ENCODE data around the gene INTS1. TPM values are rescaled to one million over a fixed set of nuclear protein-coding genes. Genes with fewer than 3 reads are reported as not detected.

Gene INTS1
- 34.2 and 48.6 TPM in 2 replicates for total RNA-seq (2014; rRNA removed; shearing (Covaris generic); ENCODE audit: low replicate concordance)

DNA sequence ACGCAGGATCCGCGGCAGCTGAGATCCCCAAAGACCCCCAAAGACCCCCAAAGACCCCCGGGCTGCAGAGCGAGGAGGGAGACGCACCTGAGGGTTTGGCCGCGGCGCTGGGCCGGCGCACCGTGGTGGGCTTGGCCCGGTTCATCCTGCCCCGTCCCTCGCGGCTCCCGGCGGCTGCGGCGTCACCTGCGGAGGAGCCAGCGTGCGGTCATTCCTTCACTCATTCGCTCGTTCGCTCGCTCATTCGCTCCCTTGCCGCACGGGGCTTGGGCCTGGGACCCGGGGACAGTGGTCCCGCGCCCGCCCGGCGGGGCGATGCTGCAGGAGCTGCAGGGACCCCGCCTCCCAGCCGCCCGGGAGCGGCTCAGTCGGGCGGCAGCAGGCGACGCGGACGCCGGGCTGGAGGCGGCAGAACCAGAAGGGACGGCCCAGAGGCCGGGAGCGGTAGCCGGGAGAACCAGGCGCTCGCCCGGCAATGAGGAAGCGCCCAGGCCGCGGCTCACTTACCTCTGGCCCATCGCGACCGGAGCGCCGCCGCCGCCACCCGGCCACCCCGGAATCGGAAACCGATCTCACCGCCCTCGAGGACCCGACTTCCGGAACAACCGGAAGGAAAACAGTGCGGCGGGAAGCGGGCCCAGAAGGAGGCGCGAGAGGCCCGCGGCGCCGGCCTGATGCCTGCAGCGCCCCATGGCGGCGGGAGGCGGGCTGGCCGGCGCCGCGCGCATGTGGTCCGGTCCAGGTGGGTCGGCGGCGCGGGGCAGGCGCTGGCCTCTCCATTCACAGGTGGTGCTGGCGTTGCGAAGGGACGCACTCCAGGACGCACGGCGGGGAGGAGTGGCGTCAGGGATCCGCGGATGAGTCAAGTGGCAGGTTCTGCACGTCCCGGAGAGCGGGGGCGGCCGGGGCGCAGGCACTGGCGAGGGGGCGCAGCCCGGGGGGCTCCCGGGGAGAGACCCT lies at the start of gene INTS1:
INTS1 (minus strand) TSS at position 574 of the 960 bp plus-strand sequence; CDS start at position 145, 429 bp downstream.
- no peaks in the 10 kb centered on the region for H3K27me3 ChIP-seq
- peaks cover 8% of the 10 kb centered on the region for H3K36me3 ChIP-seq
- DNase-seq = peak; percentile 90
- H3K4me3 ChIP-seq = peak within 1 kb of the TSS; percentile 93
- H3K9me3 ChIP-seq = no peaks in the 10 kb centered on the region

DNA sequence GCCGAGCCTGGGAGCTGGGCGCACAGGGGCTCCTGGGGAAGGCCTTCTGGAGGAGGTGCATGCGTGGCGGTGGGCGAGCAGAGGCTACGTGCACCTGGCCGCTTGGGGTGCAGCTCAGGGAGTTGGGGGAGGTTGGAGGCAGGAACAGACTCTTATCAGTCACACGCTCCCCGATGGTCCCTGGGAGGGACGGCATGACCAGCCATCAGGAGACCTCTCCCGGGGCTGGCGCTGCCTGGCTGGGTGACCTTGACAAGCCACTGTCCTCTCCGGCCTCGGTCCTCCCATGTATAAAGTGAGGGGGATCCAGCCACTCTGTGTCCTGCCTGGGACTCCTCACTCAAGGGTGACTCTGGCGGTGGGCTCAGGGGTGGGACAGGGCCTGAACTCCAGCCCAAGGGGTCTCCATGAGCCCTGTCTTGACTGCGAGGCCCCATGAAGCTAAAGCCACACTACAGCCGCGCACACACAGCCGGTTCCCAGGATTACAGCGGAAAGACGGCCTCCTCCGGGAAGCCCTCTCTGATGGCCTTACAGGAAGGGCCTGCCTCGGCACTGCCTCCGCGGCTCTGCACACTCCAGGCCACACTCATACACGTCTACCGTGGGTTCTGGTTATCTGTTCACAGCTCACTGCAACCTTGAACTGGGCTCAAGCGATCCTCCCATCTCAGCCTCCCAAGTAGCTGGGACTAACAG lies 49.5 kb upstream of the INTS1 start:
- Histone ChIP-seq H3K27me3 (no peaks in the 10 kb centered on the region), H3K9me3 (no peaks in the 10 kb centered on the region), H3K36me3 (no peaks in the 10 kb centered on the region), H3K4me3 (no peak overlapping the region)
- DNase-seq = no peak

GRCh38 chr7:1552200-1552599 lies 48.0 kb upstream of the INTS1 start:
- H3K9me3 ChIP-seq = no peaks in the 10 kb centered on the region
- no peaks in the 10 kb centered on the region for H3K36me3 ChIP-seq
- H3K27me3 ChIP-seq = no peaks in the 10 kb centered on the region
- DNase-seq = no peak
- no peak overlapping the region for H3K4me3 ChIP-seq

- no peak for DNase-seq
- Histone ChIP-seq H3K9me3 (no peaks in the 10 kb centered on the region), H3K27me3 (no peaks in the 10 kb centered on the region), H3K36me3 (no peaks in the 10 kb centered on the region), H3K4me3 (no peak overlapping the region)
Measured at GRCh38 chr7:1550846-1551155, 46.6 kb upstream of the INTS1 start.

DNA sequence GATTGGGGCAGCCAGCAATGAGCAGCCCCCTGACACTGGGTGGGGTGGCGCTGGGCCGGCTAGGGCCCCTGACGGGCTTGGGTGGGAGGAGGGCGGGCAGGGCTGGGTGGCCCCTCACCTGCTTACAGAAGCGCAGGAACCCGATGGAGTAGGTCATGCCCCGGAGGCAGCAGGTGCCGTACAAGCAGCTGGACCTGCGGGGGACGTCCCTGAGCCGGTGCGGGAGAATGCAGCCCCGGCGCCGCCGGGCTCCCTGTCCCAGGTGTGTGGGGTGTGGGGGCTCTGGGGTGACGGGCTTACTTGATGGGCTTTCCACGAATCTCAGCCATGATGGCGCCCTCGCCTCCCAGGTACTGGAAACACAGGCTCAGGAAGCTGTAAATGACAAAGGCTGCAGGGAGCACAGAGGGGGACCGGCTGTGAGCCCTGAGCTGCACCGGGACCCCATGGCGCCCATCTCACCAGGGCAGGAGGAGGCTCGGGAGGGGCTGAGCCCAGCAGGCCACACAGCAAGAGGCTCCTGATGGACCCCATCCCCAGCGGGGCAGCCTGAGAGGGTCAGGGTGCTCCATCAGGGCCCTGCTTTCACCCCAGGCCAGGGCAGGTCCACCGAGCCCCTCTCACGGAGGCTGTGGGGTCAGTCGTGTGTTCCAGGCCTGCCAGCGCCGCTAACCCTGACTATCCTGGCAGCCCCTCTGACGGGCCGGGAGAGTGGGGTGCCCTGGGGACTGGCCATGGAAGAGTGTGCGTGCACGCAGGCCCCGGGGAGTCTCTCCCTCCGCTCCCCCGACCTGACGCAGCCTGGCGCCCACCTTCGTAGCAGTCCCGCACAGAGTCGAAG lies 46.0 kb upstream of the INTS1 start:
- Histone ChIP-seq H3K27me3 (no peaks in the 10 kb centered on the region), H3K9me3 (no peaks in the 10 kb centered on the region), H3K36me3 (no peaks in the 10 kb centered on the region), H3K4me3 (no peak overlapping the region)
- DNase-seq = no peak

- no peaks in the 10 kb centered on the region for H3K27me3 ChIP-seq
- no peaks in the 10 kb centered on the region for H3K9me3 ChIP-seq
- H3K36me3 ChIP-seq = peaks cover under 1% of the 10 kb centered on the region
- no peak overlapping the region for H3K4me3 ChIP-seq
- DNase-seq = no peak
Measured at GRCh38 chr7:1549357-1550004, 45.3 kb upstream of the INTS1 start.

- no peak overlapping the region for H3K4me3 ChIP-seq
- peaks cover 3% of the 10 kb centered on the region for H3K36me3 ChIP-seq
- no peak for DNase-seq
- no peaks in the 10 kb centered on the region for H3K9me3 ChIP-seq
- H3K27me3 ChIP-seq = no peaks in the 10 kb centered on the region
Measured at GRCh38 chr7:1548944-1549343, 44.8 kb upstream of the INTS1 start.

GRCh38 chr7:1548438-1548831 lies 44.2 kb upstream of the INTS1 start:
- Histone ChIP-seq H3K9me3 (no peaks in the 10 kb centered on the region), H3K4me3 (no peak overlapping the region), H3K27me3 (no peaks in the 10 kb centered on the region), H3K36me3 (peaks cover 3% of the 10 kb centered on the region)
- DNase-seq = no peak

- DNase-seq = no peak
- Histone ChIP-seq H3K36me3 (peaks cover 3% of the 10 kb centered on the region), H3K27me3 (no peaks in the 10 kb centered on the region), H3K9me3 (no peaks in the 10 kb centered on the region), H3K4me3 (no peak overlapping the region)
Measured at GRCh38 chr7:1547777-1548437, 43.7 kb upstream of the INTS1 start.

DNA sequence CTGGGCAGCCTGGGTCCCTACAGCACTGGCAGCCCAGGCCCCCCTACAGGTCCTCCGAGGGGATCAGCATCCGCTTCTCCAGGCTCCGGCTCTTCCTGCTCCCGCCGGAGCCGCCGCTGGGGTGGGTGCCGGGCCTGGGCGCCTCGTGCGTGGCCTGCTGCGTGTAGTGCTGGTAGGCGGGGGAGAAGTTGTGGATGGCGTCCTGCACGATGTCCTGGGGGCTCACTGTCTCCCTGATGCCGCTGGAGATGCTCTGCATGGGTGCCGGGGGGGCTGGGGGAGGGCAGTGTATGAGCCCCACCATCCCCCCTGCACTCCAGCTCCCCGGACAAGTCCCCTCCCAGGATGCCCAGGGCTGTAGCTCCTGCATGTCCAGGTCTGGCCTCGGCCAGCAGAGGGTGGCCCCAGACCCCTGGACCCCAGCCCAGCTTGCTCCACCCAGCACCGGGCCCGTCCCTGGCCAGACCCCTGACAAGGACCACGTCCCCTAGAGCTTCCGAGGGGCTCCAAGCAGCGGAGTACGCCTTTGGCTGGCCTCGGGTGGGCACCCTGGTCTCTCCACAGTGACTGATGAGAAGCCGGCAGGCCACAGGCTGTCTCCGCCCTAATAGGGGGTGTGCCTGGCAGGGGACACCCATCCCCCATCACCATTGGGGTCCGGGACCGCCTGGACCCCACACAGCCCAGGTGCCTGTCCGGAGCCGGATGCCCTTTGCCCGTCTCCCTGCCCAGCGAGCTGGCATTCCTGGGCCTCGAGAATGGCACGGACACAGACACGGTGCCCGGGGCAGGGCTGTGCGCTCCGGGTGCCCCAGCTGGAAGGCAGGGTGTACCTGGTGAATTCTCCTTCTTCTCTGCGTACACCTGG lies 43.0 kb upstream of the INTS1 start:
- Histone ChIP-seq H3K9me3 (no peaks in the 10 kb centered on the region), H3K4me3 (no peak overlapping the region), H3K36me3 (peaks cover 3% of the 10 kb centered on the region)

GRCh38 chr7:1546274-1546908 lies 42.2 kb upstream of the INTS1 start:
- H3K9me3 ChIP-seq = no peaks in the 10 kb centered on the region
- no peaks in the 10 kb centered on the region for H3K27me3 ChIP-seq
- peaks cover 3% of the 10 kb centered on the region for H3K36me3 ChIP-seq
- no peak for DNase-seq
- no peak overlapping the region for H3K4me3 ChIP-seq

More for the DNA sequence above, 43.0 kb upstream of the INTS1 start:
- H3K27me3 ChIP-seq = no peaks in the 10 kb centered on the region
- DNase-seq = no peak

- H3K4me3 ChIP-seq = no peak overlapping the region
- peaks cover 3% of the 10 kb centered on the region for H3K36me3 ChIP-seq
- H3K9me3 ChIP-seq = no peaks in the 10 kb centered on the region
- H3K27me3 ChIP-seq = no peaks in the 10 kb centered on the region
- DNase-seq = no peak
Measured at GRCh38 chr7:1545417-1546246, 41.4 kb upstream of the INTS1 start.

DNA sequence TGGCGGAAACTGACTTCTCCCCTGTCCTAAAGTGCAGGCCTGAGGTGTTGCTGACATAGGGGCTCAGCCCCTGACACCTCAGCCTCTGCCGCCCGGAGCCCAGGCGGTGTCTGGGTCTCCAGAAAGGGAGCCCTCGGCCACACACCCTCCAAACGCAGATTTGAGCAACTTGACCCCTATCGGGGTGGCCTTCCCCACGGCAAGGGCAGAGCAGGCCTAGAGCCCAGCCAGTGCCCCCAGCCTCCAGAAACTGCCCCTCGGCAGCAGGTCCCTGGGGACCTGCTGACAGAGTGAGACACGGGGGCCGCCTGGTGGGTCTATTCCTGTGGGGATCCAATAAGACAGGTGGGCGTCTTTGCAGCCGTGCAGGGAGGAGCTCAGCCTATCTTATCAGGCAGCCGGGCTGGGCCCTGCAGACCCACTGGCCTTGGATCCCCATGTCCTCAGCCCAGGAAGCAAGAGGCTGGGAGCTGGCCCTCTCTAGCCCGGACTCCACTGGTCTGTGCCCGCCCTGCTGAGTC lies 40.8 kb upstream of the INTS1 start:
- Histone ChIP-seq H3K27me3 (no peaks in the 10 kb centered on the region), H3K36me3 (peaks cover 4% of the 10 kb centered on the region), H3K4me3 (no peak overlapping the region), H3K9me3 (no peaks in the 10 kb centered on the region)
- no peak for DNase-seq

Data from MG63 (cell line).